Measurements from ENCODE around the gene TRPT1. TPM values are rescaled to one million over a fixed set of nuclear protein-coding genes. Genes with fewer than 3 reads are reported as not detected.

The TRPT1 gene
- total and polyA plus RNA-seq, 9 of the 15 experiments (the other 6 are each of a cell fraction or from before 2014, with no cell fraction given), result 4.6 to 41.7 (median 23.1) TPM

DNA sequence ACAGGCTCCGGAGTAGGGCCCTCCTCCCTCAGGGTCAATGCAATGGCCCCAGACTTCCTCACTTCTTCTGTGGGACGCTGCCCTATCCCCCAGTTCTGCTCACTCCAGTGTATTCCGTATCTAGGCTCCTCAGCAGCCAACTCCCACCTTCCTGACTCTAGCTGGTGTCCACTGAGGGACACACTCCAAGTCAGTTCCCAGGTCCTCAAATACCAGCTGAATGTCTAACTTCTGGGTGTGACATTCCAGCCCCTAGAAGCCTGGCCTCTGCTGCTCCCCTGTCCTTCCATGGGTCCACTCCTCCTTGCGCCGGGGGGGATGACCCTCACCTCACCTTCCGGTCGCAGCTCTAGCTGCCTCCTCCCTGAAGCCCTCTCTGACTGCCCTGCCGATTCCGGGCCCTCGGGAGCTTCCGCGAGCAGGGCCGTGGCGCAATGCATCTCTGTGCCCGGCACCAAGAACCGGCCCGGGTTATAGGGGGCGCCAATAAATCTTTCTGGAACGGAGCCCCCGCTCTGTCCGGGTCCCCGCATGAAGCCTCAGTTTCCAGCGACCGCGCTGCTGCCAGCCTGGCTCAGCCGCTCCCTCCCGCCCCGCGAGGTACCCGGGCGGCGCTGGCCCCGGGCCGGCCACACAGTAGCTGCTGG, 43.0 kb upstream of the TRPT1 start (continued):
- TF ChIP-seq, protein P1, sequence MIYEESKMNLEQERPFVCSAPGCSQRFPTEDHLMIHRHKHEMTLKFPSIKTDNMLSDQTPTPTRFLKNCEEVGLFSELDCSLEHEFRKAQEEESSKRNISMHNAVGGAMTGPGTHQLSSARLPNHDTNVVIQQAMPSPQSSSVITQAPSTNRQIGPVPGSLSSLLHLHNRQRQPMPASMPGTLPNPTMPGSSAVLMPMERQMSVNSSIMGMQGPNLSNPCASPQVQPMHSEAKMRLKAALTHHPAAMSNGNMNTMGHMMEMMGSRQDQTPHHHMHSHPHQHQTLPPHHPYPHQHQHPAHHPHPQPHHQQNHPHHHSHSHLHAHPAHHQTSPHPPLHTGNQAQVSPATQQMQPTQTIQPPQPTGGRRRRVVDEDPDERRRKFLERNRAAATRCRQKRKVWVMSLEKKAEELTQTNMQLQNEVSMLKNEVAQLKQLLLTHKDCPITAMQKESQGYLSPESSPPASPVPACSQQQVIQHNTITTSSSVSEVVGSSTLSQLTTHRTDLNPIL (CRISPR knock-in tag; IDR thresholded peaks at IDR 0.05), result 0 out of 2 replicates have a peak, but pooled peaks have one; percentile 15
- TF ChIP-seq, protein P2, sequence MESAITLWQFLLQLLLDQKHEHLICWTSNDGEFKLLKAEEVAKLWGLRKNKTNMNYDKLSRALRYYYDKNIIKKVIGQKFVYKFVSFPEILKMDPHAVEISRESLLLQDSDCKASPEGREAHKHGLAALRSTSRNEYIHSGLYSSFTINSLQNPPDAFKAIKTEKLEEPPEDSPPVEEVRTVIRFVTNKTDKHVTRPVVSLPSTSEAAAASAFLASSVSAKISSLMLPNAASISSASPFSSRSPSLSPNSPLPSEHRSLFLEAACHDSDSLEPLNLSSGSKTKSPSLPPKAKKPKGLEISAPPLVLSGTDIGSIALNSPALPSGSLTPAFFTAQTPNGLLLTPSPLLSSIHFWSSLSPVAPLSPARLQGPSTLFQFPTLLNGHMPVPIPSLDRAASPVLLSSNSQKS (CRISPR knock-in tag; IDR thresholded peaks at IDR 0.05), result no peak
- TF ChIP-seq ZNF121 (CRISPR knock-in tag; conservative IDR thresholded peaks at IDR 0.05), result no peak
- peak; percentile 38; the same call in 1 of the 2 replicates for TF ChIP-seq HCFC1 (IDR thresholded peaks at IDR 0.05; ENCODE audit: low read depth, low read length)
- TF ChIP-seq, protein P3, sequence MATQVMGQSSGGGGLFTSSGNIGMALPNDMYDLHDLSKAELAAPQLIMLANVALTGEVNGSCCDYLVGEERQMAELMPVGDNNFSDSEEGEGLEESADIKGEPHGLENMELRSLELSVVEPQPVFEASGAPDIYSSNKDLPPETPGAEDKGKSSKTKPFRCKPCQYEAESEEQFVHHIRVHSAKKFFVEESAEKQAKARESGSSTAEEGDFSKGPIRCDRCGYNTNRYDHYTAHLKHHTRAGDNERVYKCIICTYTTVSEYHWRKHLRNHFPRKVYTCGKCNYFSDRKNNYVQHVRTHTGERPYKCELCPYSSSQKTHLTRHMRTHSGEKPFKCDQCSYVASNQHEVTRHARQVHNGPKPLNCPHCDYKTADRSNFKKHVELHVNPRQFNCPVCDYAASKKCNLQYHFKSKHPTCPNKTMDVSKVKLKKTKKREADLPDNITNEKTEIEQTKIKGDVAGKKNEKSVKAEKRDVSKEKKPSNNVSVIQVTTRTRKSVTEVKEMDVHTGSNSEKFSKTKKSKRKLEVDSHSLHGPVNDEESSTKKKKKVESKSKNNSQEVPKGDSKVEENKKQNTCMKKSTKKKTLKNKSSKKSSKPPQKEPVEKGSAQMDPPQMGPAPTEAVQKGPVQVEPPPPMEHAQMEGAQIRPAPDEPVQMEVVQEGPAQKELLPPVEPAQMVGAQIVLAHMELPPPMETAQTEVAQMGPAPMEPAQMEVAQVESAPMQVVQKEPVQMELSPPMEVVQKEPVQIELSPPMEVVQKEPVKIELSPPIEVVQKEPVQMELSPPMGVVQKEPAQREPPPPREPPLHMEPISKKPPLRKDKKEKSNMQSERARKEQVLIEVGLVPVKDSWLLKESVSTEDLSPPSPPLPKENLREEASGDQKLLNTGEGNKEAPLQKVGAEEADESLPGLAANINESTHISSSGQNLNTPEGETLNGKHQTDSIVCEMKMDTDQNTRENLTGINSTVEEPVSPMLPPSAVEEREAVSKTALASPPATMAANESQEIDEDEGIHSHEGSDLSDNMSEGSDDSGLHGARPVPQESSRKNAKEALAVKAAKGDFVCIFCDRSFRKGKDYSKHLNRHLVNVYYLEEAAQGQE (IDR thresholded peaks at IDR 0.05; ENCODE audit: borderline replicate concordance), result no peak
- TF ChIP-seq, protein P3 (CRISPR knock-in tag; IDR thresholded peaks at IDR 0.05; ENCODE audit: low read depth), result peak; percentile 12; the same call in 1 of the 2 replicates
- TF ChIP-seq, protein P4, sequence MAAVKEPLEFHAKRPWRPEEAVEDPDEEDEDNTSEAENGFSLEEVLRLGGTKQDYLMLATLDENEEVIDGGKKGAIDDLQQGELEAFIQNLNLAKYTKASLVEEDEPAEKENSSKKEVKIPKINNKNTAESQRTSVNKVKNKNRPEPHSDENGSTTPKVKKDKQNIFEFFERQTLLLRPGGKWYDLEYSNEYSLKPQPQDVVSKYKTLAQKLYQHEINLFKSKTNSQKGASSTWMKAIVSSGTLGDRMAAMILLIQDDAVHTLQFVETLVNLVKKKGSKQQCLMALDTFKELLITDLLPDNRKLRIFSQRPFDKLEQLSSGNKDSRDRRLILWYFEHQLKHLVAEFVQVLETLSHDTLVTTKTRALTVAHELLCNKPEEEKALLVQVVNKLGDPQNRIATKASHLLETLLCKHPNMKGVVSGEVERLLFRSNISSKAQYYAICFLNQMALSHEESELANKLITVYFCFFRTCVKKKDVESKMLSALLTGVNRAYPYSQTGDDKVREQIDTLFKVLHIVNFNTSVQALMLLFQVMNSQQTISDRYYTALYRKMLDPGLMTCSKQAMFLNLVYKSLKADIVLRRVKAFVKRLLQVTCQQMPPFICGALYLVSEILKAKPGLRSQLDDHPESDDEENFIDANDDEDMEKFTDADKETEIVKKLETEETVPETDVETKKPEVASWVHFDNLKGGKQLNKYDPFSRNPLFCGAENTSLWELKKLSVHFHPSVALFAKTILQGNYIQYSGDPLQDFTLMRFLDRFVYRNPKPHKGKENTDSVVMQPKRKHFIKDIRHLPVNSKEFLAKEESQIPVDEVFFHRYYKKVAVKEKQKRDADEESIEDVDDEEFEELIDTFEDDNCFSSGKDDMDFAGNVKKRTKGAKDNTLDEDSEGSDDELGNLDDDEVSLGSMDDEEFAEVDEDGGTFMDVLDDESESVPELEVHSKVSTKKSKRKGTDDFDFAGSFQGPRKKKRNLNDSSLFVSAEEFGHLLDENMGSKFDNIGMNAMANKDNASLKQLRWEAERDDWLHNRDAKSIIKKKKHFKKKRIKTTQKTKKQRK (IDR thresholded peaks at IDR 0.05; ENCODE audit: borderline replicate concordance, low read depth, low read length), result no peak
- peak; percentile 26; the same call in 1 of the 2 replicates for TF ChIP-seq ZNF175 (CRISPR knock-in tag; IDR thresholded peaks at IDR 0.05; ENCODE audit: low read depth)
- TF ChIP-seq, protein P5, sequence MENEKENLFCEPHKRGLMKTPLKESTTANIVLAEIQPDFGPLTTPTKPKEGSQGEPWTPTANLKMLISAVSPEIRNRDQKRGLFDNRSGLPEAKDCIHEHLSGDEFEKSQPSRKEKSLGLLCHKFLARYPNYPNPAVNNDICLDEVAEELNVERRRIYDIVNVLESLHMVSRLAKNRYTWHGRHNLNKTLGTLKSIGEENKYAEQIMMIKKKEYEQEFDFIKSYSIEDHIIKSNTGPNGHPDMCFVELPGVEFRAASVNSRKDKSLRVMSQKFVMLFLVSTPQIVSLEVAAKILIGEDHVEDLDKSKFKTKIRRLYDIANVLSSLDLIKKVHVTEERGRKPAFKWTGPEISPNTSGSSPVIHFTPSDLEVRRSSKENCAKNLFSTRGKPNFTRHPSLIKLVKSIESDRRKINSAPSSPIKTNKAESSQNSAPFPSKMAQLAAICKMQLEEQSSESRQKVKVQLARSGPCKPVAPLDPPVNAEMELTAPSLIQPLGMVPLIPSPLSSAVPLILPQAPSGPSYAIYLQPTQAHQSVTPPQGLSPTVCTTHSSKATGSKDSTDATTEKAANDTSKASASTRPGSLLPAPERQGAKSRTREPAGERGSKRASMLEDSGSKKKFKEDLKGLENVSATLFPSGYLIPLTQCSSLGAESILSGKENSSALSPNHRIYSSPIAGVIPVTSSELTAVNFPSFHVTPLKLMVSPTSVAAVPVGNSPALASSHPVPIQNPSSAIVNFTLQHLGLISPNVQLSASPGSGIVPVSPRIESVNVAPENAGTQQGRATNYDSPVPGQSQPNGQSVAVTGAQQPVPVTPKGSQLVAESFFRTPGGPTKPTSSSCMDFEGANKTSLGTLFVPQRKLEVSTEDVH (IDR thresholded peaks at IDR 0.05; ENCODE audit: low read depth, partially characterized antibody), result peak; percentile 62
